Occipital lobe (tissue), 2 donors: ENCODE results near the gene ATN1. TPM values are rescaled to one million over a fixed set of nuclear protein-coding genes. Genes with fewer than 3 reads are reported as not detected.

ENCODE experiments used
- DNase-seq: peaks from one replicate; lab custom pipeline; 2025; lab: John Stamatoyannopoulos, UW
- total RNA-seq: library from RNA; depleted of rRNA; stranded (reverse); fragments of >200 nt; gene quantifications from one replicate; pipeline ENCODE4 v1.2.3, GENCODE V29; 2014

ATN1 gene
- total RNA-seq, 1 donor from 2014 or later = 9.2 TPM

- no peak for DNase-seq
Observed at GRCh38 chr12:6925239-6925539, 2.6 kb upstream of the ATN1 start.

GRCh38 chr12:6925540-6926279 is 2.0 kb upstream of the ATN1 start:
- peak; percentile 50 for DNase-seq

DNA sequence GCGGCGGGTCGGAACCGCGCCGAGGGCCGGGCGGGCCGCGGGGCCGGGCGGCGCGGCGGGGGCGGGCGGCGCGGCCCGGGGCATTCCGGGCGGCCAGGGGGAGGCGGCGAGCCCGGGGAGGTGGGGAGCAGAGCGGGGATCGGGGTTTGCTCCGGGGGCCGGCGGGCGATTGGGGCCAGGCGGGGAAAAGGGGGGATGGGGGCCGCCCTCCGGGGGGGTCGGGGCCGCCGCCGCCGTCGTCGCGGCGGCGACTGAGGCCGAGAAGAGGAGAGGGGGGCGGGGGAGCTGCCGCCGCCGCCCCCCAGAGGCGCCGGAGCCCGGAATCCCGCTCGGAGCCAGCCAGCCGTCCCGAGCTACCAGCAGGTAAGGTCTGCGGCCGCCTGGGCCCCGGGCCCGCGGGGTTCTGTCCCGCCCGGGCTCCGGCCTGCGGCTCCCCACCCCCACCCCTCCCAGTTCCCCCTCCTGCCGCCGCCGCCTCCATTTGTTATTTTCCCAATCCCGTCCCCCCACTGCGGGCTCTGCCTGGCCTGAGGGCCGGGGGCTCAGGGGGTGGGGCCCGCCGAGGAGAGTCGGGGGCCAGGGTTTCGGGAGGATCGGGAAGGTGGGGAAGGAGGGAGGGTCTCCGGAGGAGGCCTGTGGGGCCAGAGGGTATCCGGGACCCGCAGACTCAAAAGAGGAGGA is 403 bp downstream of the ATN1 start:
- DNase-seq = no peak

GRCh38 chr12:6928703-6929407 is 1.1 kb downstream of the ATN1 start:
- DNase-seq = no peak

GRCh38 chr12:6929466-6930452 is 2.0 kb downstream of the ATN1 start:
- DNase-seq = no peak

DNA sequence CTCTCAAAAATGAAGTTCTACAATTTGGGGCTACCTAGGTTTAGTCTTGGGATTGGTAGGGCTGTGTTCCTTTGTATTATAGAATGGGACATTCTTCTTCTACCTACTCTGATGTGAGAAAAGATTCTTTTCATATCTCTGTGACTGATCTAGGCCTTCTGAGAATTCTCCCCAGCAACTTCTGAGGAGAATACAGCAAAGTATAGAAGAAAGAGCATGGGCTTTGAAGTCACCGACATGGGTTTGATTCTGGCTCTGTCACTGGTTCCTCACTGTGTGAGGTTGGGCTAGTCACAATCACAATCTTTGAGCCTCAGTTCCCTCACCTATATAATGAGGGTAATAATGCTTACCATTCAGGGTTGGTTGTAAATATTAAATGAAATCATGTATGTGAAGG is 5.0 kb downstream of the ATN1 start:
- DNase-seq = no peak

- no peak for DNase-seq
Observed at GRCh38 chr12:6934110-6934509, 6.4 kb downstream of the ATN1 start.

GRCh38 chr12:6935371-6936193 is 7.8 kb downstream of the ATN1 start:
- DNase-seq = no peak

GRCh38 chr12:6936194-6936635 is 8.5 kb downstream of the ATN1 start:
- no peak for DNase-seq

- DNase-seq = no peak
Observed at GRCh38 chr12:6936636-6937480, 9.1 kb downstream of the ATN1 start.

- peak; percentile 90 for DNase-seq
Observed at GRCh38 chr12:6937481-6938352, 10.0 kb downstream of the ATN1 start.

GRCh38 chr12:6938353-6939190 is 10.8 kb downstream of the ATN1 start:
- no peak for DNase-seq

GRCh38 chr12:6939191-6939540 is 11.4 kb downstream of the ATN1 start:
- no peak for DNase-seq

DNA sequence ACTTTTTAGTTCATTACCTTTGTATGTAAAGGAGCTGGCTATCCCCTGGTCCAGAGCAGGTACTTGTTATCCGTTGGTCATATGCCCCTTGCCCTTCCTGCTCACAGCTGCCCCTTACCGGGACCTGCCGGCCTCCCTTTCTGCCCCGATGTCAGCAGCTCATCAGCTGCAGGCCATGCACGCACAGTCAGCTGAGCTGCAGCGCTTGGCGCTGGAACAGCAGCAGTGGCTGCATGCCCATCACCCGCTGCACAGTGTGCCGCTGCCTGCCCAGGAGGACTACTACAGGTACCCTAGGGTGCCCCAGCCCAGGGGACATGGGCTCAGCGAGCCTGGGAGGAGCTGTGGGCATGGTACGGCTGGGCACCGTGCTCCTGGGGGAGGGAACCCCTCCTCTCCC is 13.5 kb downstream of the ATN1 start:
- DNase-seq = no peak

DNA sequence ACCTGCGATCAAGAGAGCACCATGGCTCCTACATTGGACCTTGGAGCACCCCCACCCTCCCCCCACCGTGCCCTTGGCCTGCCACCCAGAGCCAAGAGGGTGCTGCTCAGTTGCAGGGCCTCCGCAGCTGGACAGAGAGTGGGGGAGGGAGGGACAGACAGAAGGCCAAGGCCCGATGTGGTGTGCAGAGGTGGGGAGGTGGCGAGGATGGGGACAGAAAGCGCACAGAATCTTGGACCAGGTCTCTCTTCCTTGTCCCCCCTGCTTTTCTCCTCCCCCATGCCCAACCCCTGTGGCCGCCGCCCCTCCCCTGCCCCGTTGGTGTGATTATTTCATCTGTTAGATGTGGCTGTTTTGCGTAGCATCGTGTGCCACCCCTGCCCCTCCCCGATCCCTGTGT is 14.0 kb downstream of the ATN1 start:
- DNase-seq = no peak

DNA sequence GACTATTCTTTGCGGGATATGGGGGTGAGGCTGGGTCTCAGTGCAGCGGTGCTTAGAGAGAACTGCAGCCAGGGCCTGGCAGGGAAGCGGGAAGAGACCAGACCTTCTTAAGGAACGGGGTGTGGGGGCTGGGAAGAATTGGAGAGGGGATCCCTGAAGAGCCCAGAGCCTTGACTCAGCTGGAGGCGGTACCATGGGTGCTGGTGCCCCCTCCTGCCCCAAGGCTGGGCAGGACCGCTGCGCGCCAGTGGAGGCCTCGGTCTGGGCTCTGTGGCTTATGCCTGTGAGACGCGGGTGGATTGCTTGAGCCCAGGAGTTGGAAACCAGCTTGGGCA is 14.5 kb downstream of the ATN1 start:
- no peak for DNase-seq

DNA sequence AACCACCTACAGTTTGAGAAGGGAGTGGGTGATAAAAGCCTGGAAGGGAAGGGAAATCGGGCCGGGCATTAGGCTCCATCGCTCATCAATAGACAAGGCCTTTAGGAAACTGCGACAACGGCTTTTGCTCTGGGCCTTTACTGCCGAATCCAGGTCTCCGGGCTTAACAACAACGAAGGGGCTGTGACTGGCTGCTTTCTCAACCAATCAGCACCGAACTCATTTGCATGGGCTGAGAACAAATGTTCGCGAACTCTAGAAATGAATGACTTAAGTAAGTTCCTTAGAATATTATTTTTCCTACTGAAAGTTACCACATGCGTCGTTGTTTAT is 15.6 kb downstream of the ATN1 start:
- DNase-seq = peak; percentile 83

DNA sequence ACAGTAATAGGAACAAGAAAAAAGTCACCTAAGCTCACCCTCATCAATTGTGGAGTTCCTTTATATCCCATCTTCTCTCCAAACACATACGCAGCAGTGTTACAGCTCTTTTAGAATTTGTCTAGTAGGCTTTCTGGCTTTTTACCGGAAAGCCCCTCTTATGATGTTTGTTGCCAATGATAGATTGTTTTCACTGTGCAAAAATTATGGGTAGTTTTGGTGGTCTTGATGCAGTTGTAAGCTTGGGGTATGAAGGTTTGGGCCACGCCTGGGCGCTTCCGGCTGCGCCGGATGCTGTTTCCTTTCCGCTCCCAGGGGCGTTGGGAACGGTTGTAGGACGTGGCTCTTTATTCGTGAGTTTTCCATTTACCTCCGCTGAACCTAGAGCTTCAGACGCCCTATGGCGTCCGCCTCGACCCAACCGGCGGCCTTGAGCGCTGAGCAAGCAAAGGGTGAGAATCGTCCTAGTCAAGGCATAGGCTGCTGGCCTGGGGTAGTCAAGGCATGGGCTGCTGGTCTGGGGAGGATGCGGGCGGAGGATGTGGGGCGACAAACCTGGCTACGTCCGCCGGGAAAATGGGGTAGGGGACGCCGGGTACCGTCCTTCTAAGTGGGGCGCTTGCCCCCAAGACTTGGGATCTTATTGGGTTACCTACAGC is 16.1 kb downstream of the ATN1 start, which contains the start of the genes C12orf57 and RNU7-1:
TSS of gene C12orf57 (plus strand) at position 301 of the 659 bp plus-strand sequence. CDS start at position 401, 100 bp downstream.
TSS of gene RNU7-1 (plus strand) at position 95 of the 659 bp plus-strand sequence.
- DNase-seq = peak; percentile 61
